GM12878 (cell line): ENCODE data around the gene NMRK1. TPM values are rescaled to one million over a fixed set of nuclear protein-coding genes. Genes with fewer than 3 reads are reported as not detected.

Experiments
- ATAC-seq: fragments of 200-7000 bp; cut with Tn5 transposase; 3 replicates; pipeline ENCODE4 v1.9.1; 2020; ENCODE audit warnings: mild to moderate bottlenecking, moderate library complexity
- BruUV-seq: library from RNA; stranded (reverse); fragments of 400-500 nt; replicated peaks from 2 replicates; lab custom pipeline; 2021; lab: Mats Ljungman, UMichigan
- CTCF ChIA-PET: fragments of 300-600 bp; sonication (Branson Sonifier 250); formaldehyde crosslinking; extraction: SDS; loops from one replicate; lab custom pipeline; 2021; ENCODE audit warnings: inconsistent platforms; lab: Yijun Ruan, JAX
- POLR2A ChIA-PET: fragments of 350-600 bp; formaldehyde crosslinking; extraction: SDS; loops from one replicate; lab custom pipeline; 2021; ENCODE audit warnings: inconsistent platforms; lab: Charles Lee
- RAD21 ChIA-PET: fragments of 300-600 bp; sonication (Branson Sonifier 250); formaldehyde crosslinking; loops from one replicate; lab custom pipeline; 2023; ENCODE audit warnings: antibody characterized with exemption; ENCODE audit not compliant: unreplicated experiment; lab: Charles Lee
- SMC1A ChIA-PET: fragments of 300-600 bp; sonication (Branson Sonifier 250); formaldehyde crosslinking; loops from one replicate; lab custom pipeline; 2023; ENCODE audit not compliant: unreplicated experiment, uncharacterized antibody; lab: Charles Lee
- DNase-seq: peaks from one replicate; pipeline ENCODE4 v3.0.0-alpha.2; 2011; ENCODE audit warnings: low read depth, low spot score
- FAIRE-seq: peaks from 3 replicates; lab custom pipeline; 2011; peaks lifted over from hg19 to GRCh38; lab: Jason Lieb, UNC
- H2AFZ ChIP-seq: 2 replicates; pipeline ENCODE4 v1.6.0; 2011; ENCODE audit warnings: low read depth, low read length, control low read depth; ENCODE audit not compliant: control insufficient read depth
- H3K27ac ChIP-seq: 2 replicates; pipeline ENCODE4 v1.5.1; 2011; ENCODE audit warnings: control low read depth; ENCODE audit not compliant: control insufficient read depth, insufficient read depth
- H3K27me3 ChIP-seq, 2 experiments: replicated peaks in 1 of 2; 2 replicates each; pipeline versions ENCODE4 v1.6.0 to v1.6.1; 2011; ENCODE audit warnings: low read length in 1 of 2; ENCODE audit not compliant: control insufficient read depth in 2 of 2, insufficient read depth in 2 of 2
- H3K36me3 ChIP-seq, 2 experiments: 2 replicates each; pipeline ENCODE4 v1.5.1; 2011; ENCODE audit warnings: low read length in 1 of 2; ENCODE audit not compliant: control insufficient read depth in 2 of 2, insufficient read depth in 2 of 2
- H3K4me1 ChIP-seq: 2 replicates; pipeline ENCODE4 v1.6.1; 2011; ENCODE audit warnings: mild to moderate bottlenecking, low read length, moderate library complexity, mixed read lengths; ENCODE audit not compliant: control insufficient read depth, insufficient read depth
- H3K4me2 ChIP-seq: 2 replicates; pipeline ENCODE4 v1.6.0; 2011; ENCODE audit warnings: control low read depth; ENCODE audit not compliant: control insufficient read depth, insufficient read depth
- H3K4me3 ChIP-seq: fragments of 200-600 bp; sonication (generic); 2 replicates; pipeline ENCODE4 v1.5.1; 2016
- H3K79me2 ChIP-seq: 2 replicates; pipeline ENCODE4 v1.6.0; 2011; ENCODE audit warnings: low read length; ENCODE audit not compliant: control insufficient read depth, insufficient read depth
- H3K9ac ChIP-seq: 2 replicates; pipeline ENCODE4 v1.8.0; 2011; ENCODE audit warnings: low read length, control low read depth, mixed read lengths; ENCODE audit not compliant: control insufficient read depth, insufficient read depth
- H3K9me3 ChIP-seq: replicated peaks from 3 replicates; pipeline ENCODE4 v1.5.1; 2011; ENCODE audit warnings: mild to moderate bottlenecking, low read length; ENCODE audit not compliant: control insufficient read depth, insufficient read depth
- H4K20me1 ChIP-seq: 2 replicates; pipeline ENCODE4 v1.6.0; 2011; ENCODE audit not compliant: control insufficient read depth, insufficient read depth
- CBX5 ChIP-seq: sonication (generic); IDR thresholded peaks from 2 replicates; pipeline ENCODE4 v1.6.1; 2016; ENCODE audit warnings: low read depth, moderate library complexity, mild to moderate bottlenecking, inconsistent platforms
- CHD4 ChIP-seq: fragments of 200-600 bp; sonication (generic); IDR thresholded peaks from 2 replicates; pipeline ENCODE4 v1.6.1; 2016; ENCODE audit warnings: mild to moderate bottlenecking
- CREB1 ChIP-seq: IDR thresholded peaks from 2 replicates; pipeline ENCODE4 v1.6.1; 2012; ENCODE audit warnings: low read depth, mild to moderate bottlenecking, inconsistent platforms
- JUNB ChIP-seq: IDR thresholded peaks from 2 replicates; pipeline ENCODE4 v1.6.1; 2016; ENCODE audit warnings: antibody characterized with exemption, mild to moderate bottlenecking
- LARP7 ChIP-seq: fragments of 450-650 bp; IDR thresholded peaks from 2 replicates; pipeline ENCODE4 v1.6.1; 2017; ENCODE audit warnings: mild to moderate bottlenecking
- NFIC ChIP-seq: IDR thresholded peaks from 2 replicates; pipeline ENCODE4 v1.6.1; 2012; ENCODE audit warnings: low read depth, mild to moderate bottlenecking, inconsistent platforms, low read length, moderate library complexity
- NR2C1 ChIP-seq: fragments of 450-650 bp; IDR thresholded peaks from 2 replicates; pipeline ENCODE4 v1.6.1; 2017; ENCODE audit warnings: antibody characterized with exemption, mild to moderate bottlenecking, moderate library complexity
- POLR2A ChIP-seq: IDR thresholded peaks from 2 replicates; pipeline ENCODE4 v1.6.1; 2011; ENCODE audit warnings: low read depth, mild to moderate bottlenecking, low read length
- POU2F2 ChIP-seq: IDR thresholded peaks from 3 replicates; pipeline ENCODE4 v1.6.1; 2011; ENCODE audit warnings: low read depth, mild to moderate bottlenecking, low read length, borderline replicate concordance
- RAD21 ChIP-seq: IDR thresholded peaks from 2 replicates; pipeline ENCODE4 v1.6.1; 2011; ENCODE audit warnings: mild to moderate bottlenecking, low read depth, low read length, moderate library complexity; ENCODE audit not compliant: insufficient read depth
- RAD51 ChIP-seq: fragments of 450-650 bp; IDR thresholded peaks from 2 replicates; pipeline ENCODE4 v1.6.1; 2016; ENCODE audit warnings: moderate library complexity, mild to moderate bottlenecking, inconsistent platforms
- SIN3A ChIP-seq: IDR thresholded peaks from 2 replicates; pipeline ENCODE4 v1.6.1; 2012; ENCODE audit warnings: low read depth, low read length, improper control_type of control experiment
- SMAD5 ChIP-seq: IDR thresholded peaks from 2 replicates; pipeline ENCODE4 v1.6.1; 2016; ENCODE audit warnings: antibody characterized with exemption, low read depth
- SREBF2 ChIP-seq: IDR thresholded peaks from 2 replicates; pipeline ENCODE4 v1.6.1; 2012; ENCODE audit warnings: mild to moderate bottlenecking, low read length
- TBL1XR1 ChIP-seq: IDR thresholded peaks from 2 replicates; pipeline ENCODE4 v1.6.1; 2012; ENCODE audit warnings: low read depth, low read length, improper control_type of control experiment
- TCF7 ChIP-seq: IDR thresholded peaks from 2 replicates; pipeline ENCODE4 v1.6.1; 2014; ENCODE audit warnings: antibody characterized with exemption, borderline replicate concordance
- ZNF274 ChIP-seq: IDR thresholded peaks from one replicate; pipeline ENCODE4 v1.8.0; 2011; ENCODE audit not compliant: insufficient read length, insufficient read depth
- ZNF384 ChIP-seq: IDR thresholded peaks from 2 replicates; pipeline ENCODE4 v1.6.1; 2012; ENCODE audit warnings: low read depth, mild to moderate bottlenecking, low read length, improper control_type of control experiment, borderline replicate concordance
- WGBS: methylation state at CpG from one replicate; pipeline ENCODE4 v1.1.6; 2016; ENCODE audit warnings: low lambda C conversion rate; ENCODE audit not compliant: insufficient replicate concordance, insufficient coverage; ENCODE audit errors: missing lambda C conversion rate; 5-methylcytosine and 5-hydroxymethylcytosine counted together
- in situ Hi-C: fragments of 300-500 bp; cut with MboI; formaldehyde crosslinking; loops from 9 replicates; pipeline ENCODE4 v1.14.3; 2018; ENCODE audit warnings: mixed read lengths
- intact Hi-C: fragments of 100-400 bp; cut with micrococcal nuclease; formaldehyde crosslinking; loops from one replicate; pipeline ENCODE4 v1.14.2; 2022; ENCODE audit not compliant: unreplicated experiment
- polyA plus RNA-seq, 11 experiments: library from polyadenylated mRNA; depleted of rRNA in 4 of 11; unstranded in 6 of 11; stranded (reverse) in 5 of 11; fragments of >200 nt; fragmentation: Nextera tagmentation in 4 of 11; fragmentation: Illumina TruSeq in 1 of 11; extraction: Ambion mirVana in 4 of 11; extraction: Trizol in 1 of 11; gene quantifications; 1 replicate in 1 of 11; 2 replicates in 10 of 11; pipeline versions ENCODE4 v1.2.1 to v1.2.3, GENCODE V29; 2011 to 2016; ENCODE audit warnings: inconsistent platforms in 2 of 11, missing spikeins in 2 of 11, low read depth in 1 of 11
- total RNA-seq, 4 experiments: library from RNA; depleted of rRNA in 3 of 4; stranded (reverse); fragments of >200 nt in 3 of 4; fragmentation: Illumina TruSeq in 1 of 4; extraction: Trizol in 1 of 4; gene quantifications; 2 replicates each; pipeline versions ENCODE4 v1.2.1 to v1.2.3, GENCODE V29; 2013 to 2021
- TF ChIP-seq, protein P1 (sequence below): fragments of 450-650 bp; IDR thresholded peaks from 2 replicates; pipeline ENCODE4 v1.6.1; 2017; ENCODE audit warnings: mild to moderate bottlenecking, low read depth, inconsistent platforms; ENCODE audit not compliant: poor library complexity, severe bottlenecking
- TF ChIP-seq, protein P2 (sequence below): IDR thresholded peaks from 2 replicates; pipeline ENCODE4 v1.6.1; 2011; ENCODE audit warnings: mild to moderate bottlenecking, low read depth, low read length, moderate library complexity; ENCODE audit not compliant: insufficient replicate concordance
- TF ChIP-seq, protein P3 (sequence below): IDR thresholded peaks from 2 replicates; pipeline ENCODE4 v1.6.1; 2012; ENCODE audit warnings: low read depth, low read length, improper control_type of control experiment
- TF ChIP-seq, protein P4 (sequence below): IDR thresholded peaks from 2 replicates; pipeline ENCODE4 v1.6.1; 2011; ENCODE audit warnings: borderline replicate concordance, low read depth, mild to moderate bottlenecking, moderate library complexity, mixed read lengths, low read length; ENCODE audit not compliant: insufficient read depth; ENCODE audit errors: extremely low read length

Gene NMRK1
- total and polyA plus RNA-seq, 10 of the 15 experiments (the other 5 are each of a cell fraction or from before 2014, with no cell fraction given): 8.4 to 17.2 (median 12.1) TPM

DNA sequence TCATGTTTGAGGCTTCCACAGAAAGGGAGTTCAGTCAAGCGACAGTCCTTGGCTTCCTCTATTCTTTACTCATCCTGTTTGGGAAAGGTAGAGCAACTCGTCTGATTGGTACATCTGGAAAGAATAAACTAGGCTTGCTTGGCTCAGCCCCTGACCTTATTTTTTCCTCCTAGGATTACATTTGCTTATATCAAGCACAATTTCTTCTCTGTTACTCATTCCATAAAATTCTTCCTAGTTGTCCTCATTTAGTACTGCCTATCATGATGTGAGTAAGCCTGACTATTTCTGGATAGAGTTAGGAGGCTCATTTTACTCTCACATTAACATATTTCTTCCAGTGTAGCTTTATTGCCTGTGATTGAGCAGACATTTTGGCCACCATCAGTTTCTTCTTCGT lies 48.9 kb downstream of the NMRK1 start (continued):
- TF ChIP-seq, protein P1, sequence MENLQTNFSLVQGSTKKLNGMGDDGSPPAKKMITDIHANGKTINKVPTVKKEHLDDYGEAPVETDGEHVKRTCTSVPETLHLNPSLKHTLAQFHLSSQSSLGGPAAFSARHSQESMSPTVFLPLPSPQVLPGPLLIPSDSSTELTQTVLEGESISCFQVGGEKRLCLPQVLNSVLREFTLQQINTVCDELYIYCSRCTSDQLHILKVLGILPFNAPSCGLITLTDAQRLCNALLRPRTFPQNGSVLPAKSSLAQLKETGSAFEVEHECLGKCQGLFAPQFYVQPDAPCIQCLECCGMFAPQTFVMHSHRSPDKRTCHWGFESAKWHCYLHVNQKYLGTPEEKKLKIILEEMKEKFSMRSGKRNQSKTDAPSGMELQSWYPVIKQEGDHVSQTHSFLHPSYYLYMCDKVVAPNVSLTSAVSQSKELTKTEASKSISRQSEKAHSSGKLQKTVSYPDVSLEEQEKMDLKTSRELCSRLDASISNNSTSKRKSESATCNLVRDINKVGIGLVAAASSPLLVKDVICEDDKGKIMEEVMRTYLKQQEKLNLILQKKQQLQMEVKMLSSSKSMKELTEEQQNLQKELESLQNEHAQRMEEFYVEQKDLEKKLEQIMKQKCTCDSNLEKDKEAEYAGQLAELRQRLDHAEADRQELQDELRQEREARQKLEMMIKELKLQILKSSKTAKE: no peak
- no peak for TF ChIP-seq JUNB
- TF ChIP-seq SREBF2: no peak
- TF ChIP-seq, protein P2, sequence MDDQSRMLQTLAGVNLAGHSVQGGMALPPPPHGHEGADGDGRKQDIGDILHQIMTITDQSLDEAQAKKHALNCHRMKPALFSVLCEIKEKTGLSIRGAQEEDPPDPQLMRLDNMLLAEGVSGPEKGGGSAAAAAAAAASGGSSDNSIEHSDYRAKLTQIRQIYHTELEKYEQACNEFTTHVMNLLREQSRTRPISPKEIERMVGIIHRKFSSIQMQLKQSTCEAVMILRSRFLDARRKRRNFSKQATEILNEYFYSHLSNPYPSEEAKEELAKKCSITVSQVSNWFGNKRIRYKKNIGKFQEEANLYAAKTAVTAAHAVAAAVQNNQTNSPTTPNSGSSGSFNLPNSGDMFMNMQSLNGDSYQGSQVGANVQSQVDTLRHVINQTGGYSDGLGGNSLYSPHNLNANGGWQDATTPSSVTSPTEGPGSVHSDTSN: no peak
- TF ChIP-seq NR2C1: no peak
- TF ChIP-seq SMAD5: no peak
- TF ChIP-seq CBX5: no peak
- no peak for TF ChIP-seq LARP7
- TF ChIP-seq, protein P3, sequence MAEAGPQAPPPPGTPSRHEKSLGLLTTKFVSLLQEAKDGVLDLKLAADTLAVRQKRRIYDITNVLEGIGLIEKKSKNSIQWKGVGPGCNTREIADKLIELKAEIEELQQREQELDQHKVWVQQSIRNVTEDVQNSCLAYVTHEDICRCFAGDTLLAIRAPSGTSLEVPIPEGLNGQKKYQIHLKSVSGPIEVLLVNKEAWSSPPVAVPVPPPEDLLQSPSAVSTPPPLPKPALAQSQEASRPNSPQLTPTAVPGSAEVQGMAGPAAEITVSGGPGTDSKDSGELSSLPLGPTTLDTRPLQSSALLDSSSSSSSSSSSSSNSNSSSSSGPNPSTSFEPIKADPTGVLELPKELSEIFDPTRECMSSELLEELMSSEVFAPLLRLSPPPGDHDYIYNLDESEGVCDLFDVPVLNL: no peak

DNA sequence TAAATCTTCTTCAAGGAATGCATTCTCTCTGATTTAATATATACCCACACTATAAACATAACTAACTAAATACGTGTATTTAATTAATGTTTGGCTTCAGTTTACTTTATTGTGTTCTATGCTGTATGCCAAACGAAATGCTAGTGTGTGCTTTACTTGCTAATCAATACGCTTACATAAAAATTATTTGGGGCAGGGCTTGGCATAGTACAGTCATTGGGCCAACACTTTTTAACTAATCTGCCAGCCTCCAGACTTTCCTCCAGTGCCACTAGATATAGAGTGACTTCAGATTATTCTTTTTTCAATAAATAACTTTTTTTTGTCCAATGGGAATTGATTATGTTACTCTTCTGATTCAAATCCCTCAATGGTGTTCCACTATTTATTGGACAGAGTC lies 51.2 kb downstream of the NMRK1 start:
- SMC1A ChIA-PET: no interaction called here
- no peaks in the 10 kb centered on the region for H3K27me3 ChIP-seq
- no TSS peak for BruUV-seq
- H4K20me1 ChIP-seq: no peaks in the 10 kb centered on the region
- no peak overlapping the region for H3K27ac ChIP-seq
- no peak overlapping the region for H3K4me2 ChIP-seq
- TF ChIP-seq TBL1XR1 (no peak), CREB1 (no peak), NFIC (no peak), CHD4 (no peak), SIN3A (no peak), POU2F2 (no peak), TCF7 (no peak), RAD21 (no peak), ZNF274 (no peak), ZNF384 (no peak), POLR2A (no peak), RAD51 (no peak)
- TF ChIP-seq, protein P4, sequence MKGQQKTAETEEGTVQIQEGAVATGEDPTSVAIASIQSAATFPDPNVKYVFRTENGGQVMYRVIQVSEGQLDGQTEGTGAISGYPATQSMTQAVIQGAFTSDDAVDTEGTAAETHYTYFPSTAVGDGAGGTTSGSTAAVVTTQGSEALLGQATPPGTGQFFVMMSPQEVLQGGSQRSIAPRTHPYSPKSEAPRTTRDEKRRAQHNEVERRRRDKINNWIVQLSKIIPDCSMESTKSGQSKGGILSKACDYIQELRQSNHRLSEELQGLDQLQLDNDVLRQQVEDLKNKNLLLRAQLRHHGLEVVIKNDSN: no peak
- TF ChIP-seq, all 136 proteins: peak for 0
- FAIRE-seq (no peak), ATAC-seq (no peak), DNase-seq (no peak)
- in situ Hi-C loops: no loop called here
- ChIA-PET CTCF (no interaction called here), POLR2A (no interaction called here), RAD21 (no interaction called here)
- Histone ChIP-seq H3K4me3 (no peak overlapping the region), H3K79me2 (no peaks in the 10 kb centered on the region), H3K36me3 (no peaks in the 10 kb centered on the region), H3K9ac (no peak overlapping the region), H3K4me1 (no peaks in the 10 kb centered on the region), H2AFZ (no peak overlapping the region), H3K9me3 (no peaks in the 10 kb centered on the region)
- intact Hi-C loops: no loop called here
- 48% methylated on average over 3 of the region's 3 CpGs for WGBS
